Ramos (cell line): Measurements from ENCODE around the gene AKAP12.

Experiments
- in situ Hi-C: fragments of 300-500 bp; cut with MboI; formaldehyde crosslinking; loops from one replicate; pipeline ENCODE4 v1.14.3; 2022; ENCODE audit warnings: low sequenced_read_pairs; ENCODE audit not compliant: unreplicated experiment

Gene AKAP12

DNA sequence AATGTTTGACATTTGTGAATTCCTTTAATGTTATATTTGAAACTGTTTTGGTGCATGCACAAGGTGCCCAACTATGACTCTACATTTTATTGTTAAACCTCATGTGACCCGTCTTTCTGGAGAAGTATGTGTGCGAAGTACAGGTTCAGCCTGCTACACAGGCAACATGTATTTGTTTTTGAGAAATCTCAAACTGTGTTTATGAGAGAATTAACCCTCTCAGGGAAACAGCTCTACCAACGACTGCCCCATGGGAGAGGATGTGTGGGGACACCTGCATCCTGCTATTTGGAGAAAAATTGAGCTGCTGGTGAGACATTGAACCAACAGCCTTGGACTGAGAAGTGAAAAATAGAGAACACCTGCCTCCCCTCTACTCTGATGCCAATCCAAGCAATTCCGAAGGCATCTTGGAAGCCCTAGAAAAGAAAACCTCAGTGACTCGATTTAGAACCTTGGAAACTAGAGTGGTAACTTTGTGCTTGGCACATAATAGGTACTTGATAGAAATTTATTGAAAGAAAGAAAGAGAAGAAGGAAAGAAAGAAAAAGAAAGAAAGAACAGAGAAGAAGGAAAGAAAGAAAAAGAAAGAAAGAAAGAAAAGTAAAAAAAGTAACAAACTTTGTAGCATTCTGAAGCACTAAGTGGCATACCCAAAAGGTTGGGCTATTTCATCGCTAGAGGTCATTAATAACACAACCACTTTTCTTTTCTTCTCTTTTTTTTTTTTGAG lies 2.9 kb upstream of the AKAP12 start:
- in situ Hi-C loops: no loop called here

DNA sequence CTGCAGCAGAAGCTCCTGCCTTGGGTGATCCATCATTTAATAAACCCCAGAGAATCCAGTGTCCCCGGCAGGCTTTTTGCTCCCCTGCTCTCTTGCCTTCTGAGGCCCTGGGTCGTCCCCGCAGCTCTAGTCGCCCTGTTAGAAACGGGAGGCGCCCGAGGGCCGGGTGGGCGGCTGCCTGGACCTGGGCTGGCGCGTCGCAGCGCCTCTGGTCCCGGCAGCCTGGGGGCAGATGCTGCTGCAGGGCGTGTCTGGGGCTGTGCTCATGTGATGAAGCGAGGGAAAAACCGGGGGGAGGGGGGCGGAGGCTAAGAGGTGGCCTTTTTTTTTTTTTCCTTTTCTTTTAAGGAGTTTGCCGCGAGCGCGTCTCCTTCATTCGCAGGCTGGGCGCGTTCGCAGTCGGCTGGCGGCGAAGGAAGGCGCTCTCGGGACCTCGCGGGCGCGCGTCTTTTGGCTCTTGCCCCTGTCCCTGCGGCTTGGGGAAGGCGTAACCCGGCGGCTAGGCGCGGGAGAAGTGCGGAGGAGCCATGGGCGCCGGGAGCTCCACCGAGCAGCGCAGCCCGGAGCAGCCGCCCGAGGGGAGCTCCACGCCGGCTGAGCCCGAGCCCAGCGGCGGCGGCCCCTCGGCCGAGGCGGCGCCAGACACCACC lies 394 bp downstream of the AKAP12 start:
- in situ Hi-C loops: no loop called here

DNA sequence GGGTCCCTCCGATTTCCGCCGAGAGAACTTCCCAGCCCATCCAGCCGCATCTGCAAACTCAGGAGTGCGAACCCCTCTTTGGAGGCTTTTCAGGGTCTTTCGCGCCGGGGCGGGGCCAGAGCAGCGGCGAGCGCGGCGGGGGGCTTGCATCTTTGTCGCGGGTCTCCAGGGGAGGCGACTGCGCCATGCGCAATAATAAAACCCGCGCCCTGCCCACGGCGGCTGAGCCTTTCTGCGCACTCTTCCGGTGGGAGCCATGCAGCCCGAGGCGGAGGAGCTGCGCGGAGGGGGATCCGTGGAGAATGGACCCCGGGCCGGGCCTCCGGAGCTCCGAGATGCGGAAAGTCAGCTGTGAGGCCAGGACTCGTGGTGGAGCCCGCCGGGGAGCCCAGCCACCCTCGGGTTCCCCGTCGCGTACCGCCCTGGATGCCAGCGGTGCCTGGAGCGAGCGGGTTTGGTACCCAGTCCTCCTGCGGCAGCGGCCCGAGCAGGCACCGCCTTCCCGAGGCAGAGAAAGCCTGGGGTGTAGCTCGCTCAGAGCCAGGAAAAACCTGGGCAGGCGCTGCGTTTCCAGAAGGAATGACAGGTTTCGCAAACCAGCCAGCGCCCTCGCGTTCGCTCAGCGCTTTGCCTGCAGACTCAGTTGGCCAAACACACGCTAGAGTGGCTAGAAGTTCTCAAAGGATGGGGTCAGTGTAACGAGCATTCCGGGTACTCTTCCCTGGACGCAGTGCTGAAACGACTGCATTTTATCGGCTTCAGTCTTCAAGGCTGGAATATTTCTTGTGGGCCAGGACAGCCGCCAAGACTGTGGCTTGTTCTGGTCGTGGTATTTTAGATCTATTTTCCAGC lies 1.2 kb downstream of the AKAP12 start:
- in situ Hi-C loops: no loop called here

DNA sequence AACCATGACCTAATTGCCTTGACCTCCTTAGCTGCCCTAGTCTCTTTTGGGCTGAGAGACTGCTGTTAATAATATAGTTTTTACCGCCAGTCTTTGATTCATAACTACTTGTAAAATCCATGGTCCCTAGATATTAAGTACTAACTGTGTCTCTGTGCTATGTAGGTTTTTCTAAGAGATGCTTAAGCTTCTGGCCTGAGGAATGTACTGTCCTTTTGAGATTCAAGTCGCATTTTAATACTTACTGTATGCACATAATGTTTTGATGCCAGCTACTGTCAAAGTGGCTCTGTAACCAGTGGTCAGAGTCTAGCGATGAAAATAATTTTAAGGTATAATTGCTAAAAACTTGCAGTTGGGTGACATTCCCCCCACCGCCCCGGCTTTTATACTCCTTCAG lies 2.1 kb downstream of the AKAP12 start:
- in situ Hi-C loops: no loop called here

DNA sequence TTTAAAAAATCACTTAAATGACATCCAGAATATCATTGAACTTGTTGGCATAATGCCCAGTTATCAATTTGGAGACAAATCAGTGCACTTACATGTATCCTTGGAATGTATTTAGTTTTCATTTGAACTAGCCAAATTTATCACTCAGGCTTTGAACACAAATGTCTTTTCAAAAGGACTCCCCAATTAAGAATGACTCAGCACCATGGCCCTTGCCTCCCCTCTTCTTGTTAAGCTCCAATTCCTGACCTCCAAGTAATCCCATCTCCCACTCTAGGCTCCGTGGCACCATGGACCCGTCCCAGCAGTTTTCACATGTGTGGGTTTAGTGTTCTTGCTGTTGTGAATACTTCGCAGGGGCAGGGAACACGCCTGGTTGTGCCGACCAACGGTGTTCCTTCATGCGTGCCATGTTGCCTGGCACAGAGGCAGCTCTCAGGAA lies 2.7 kb downstream of the AKAP12 start:
- in situ Hi-C loops: no loop called here

DNA sequence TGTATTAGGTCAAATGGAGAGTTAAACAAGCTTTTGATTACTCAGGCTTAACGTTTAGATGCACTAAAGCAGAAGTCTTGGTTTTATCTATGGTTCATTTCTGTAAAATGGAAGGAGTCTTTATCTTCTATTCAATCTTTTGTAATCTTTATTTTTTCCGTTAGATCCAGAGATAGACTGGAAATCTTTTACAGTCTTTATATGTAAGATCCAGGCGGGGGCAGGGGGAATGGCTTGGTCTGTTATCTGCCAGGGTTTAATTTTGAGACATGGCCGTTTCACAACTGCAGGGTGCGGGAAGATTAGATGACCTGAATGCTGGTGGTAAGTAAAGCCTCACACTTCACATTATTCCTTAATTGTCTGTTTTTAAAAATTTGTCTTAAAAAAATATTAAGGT lies 3.7 kb downstream of the AKAP12 start:
- in situ Hi-C loops: no loop called here

DNA sequence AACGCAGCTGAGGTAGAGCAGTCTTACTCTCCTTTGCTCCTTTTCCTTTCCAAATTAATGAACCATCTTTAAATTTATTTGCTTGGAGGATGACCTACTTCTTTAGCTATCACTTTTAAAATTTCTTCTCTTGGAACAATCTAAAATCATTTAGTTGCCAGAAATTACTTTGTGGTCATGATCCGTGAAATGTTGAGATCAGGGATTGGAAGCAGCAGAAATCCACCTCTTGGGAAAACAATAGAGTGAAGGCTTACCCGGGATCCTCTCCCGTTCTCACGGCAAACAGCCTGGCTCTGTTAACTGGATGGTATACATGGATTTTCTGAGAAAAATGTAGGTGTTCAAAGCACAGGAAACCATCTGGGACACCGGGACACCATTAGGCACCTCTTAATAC lies 7.7 kb downstream of the AKAP12 start:
- in situ Hi-C loops: no loop called here

DNA sequence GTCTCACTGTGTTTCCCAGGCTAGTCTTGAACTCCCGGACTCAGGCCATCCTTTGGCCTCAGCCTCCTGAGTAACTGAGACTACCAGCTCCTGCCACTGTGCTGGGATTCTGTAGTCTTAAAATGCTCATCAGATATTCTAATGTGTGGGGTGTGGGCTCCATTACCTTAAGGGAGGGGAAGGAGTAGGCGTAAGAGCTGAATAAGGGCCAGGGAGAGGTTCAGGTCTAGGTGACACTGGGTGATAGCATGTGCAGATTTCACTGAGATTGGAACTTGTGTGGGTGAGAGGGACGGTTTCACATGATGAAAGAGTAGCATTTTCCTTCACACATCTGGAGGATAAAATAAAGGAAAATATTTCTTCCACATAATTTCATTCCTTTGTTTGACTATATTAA lies 8.5 kb downstream of the AKAP12 start:
- in situ Hi-C loops: no loop called here

DNA sequence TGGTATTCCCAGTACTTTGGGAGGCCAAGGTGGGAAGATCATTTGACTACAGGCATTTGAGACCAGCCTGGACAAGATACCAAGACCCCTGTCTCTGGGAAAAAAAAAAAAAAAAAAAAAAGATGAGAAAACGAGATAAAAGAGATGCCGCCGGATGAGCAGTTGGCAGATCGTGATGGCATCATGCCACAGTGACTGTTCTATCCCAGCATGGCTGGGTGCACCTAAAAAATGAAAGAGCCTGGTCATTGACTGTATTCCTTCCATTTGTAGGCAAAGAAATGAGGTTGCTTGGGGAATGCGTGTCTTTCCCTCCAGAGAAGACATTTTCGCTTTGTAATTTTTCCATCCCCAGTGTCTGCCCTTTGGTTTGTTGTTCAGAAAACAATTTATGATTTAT lies 12.9 kb downstream of the AKAP12 start:
- in situ Hi-C loops: no loop called here

DNA sequence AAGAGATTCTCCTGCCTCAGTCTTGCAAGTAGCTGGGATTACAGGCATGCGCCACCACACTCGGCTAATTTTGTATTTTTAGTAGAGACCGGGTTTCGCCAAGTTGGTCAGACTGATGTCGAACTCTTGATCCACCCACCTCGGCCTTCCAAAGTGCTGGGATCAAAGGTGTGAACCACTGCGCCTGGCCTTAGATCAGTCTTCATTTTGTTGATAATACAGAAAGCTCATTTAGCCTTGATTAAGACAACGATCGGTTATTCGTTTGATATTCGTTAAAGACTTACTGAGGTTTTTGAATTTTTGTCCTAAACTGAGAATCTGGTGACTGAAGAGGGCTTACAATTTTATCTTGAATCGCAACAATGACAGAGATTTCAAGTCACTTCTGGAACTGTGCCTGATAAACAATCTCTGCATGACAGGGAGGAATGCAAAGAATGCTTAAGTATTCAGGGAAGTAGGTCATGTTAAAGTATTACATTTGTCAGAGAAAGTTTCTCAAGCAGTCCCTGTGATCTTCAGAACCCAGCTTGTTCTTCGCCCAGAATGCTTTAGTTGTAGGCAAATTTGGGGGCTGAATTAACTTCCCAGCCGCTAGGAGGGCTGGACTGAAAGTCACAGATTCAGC lies 14.8 kb downstream of the AKAP12 start:
- in situ Hi-C loops: no loop called here

DNA sequence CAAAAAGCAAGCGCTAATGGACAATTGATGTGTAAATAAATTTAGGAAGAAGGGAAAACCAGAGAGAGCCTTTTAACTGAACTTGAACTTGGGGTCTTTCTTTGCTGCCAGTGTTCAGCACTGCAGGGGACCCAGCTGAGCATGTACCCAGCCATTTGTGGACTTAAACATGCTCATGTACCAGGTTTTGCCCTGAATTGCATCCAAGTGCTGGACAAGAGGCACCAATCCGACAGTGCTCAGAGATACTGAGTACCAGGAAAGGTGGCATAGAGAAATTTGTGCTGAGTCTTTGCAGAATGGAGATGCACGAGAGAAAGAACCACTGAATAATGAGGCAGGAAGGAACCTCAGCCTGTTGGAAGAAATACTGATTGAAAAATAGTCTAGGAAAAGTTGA lies 16.0 kb downstream of the AKAP12 start:
- in situ Hi-C loops: no loop called here

DNA sequence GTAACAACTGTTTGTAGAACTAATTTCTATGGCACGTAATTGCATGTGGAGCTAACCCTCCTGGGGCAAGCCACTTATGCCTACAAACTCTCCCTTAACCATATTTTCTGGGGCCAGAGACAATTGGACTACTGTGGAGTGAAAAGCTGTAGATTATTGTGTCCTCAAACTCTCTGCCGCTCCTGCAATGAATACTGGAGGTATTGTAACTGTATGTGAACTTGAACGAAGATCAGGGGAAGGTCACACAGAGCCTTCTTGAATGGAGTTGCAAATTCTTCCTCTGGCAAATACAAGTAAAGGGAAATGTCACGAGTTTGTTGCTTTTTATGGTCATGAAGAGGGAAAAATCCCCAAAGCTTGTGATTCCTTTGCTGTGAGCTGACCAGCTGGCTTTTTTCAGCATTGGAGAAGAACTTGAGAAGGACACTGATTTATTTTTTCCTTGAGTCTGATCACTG lies 18.2 kb downstream of the AKAP12 start:
- in situ Hi-C loops: no loop called here

DNA sequence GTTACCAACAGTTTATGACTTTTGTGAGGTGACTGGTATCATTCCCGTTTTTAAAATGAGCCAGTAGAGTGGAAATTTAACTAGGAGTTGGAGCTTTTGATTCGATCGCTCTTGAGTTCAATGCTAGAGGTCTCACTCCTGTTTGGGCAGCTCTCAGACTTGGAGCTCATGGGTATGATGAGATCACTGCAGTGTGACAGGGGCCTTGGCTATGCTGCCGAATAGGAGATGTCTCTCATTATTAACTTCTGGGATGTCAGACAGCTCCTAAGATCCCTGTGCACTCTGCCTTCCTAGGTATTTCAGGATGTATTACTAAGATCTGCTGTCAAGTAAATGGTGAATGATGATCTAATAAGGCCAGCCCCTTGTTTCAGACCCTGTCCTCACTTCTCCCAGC lies 20.4 kb downstream of the AKAP12 start:
- in situ Hi-C loops: no loop called here

DNA sequence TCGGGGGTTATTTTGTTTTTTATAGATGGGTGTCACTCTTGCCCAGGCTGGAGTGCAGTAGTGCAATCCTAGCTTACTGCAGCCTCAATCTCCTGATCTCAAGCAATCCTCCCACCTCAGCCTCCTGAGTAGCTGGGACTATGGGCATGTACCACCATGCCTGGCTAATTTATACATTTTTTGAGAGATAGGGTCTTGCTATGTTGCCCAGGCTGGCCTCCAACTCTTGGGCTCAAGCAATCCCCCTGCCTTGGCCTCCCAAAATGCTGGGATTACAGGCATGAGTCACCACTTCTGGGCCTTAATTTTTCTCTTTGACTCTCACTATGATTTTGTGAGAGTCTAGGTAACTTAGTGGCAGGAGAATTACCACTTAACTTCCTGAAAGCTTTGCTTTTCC lies 23.3 kb downstream of the AKAP12 start:
- in situ Hi-C loops: no loop called here

DNA sequence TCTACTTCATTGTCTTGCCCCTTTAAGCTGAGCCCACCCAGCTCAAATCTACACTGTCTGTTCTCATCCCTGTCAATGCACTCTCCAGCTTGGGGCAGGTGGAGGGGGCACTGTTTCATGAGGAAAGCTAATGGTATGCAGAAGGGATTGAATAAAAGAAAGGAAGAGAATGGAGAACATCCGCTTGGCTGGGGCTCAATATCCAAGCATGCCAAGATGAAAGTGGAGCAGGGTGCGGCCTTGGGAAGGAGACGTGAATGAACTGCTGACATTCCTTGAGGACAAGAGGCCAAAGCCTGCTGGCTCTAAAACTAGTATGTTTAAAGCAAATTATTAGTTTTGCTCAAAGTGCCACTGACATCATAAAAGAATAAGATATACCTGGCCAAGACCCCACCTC lies 24.2 kb downstream of the AKAP12 start:
- in situ Hi-C loops: no loop called here

DNA sequence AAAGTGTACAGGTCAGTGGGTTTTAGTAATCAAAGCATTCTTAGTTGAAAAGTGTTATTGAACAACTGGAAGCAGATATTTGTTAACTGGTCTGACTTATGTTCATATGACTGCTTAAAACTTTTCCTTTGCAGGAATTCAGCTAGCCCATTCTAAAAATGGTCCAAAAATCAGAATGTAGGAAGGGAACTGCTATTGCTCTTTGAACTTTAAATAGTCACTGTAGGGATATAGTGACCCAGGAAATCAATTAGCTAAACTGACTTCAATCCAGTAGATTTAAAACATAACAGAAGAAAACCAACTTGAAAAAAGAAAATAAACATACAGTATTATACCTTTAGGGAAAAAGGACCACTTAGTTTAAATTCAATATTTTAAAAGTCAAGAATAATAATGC lies 25.5 kb downstream of the AKAP12 start:
- in situ Hi-C loops: no loop called here

DNA sequence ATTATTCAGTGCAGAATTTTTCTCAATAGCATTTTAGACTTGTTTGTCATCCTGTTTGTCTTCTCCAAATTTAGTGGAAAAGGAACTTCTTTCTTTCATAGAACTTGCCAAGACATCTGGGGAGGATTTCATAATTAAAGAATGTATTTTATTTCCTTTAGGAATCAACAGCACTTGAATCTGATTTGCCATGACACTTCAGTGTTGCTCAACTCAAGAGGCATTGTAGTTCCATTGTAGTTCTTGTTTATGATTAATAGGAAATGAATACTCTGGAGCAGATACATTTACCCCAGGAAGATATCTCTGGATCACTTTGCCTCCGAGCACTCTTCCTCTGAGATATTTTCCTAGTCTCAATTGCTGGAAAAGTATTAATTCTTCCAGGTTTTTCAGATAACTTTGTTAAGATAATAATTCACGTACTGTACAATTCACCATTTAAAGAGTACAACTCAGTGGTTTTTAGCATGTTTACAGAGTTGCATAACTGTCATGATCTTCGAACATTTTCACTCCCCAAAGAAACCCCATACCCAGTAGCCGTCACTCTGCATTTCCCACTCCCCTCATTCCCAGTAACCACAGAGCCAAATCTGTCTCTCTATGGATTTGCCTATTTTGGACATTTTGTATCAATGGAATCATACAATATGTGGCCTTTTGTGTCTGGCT lies 29.7 kb downstream of the AKAP12 start:
- in situ Hi-C loops: no loop called here

DNA sequence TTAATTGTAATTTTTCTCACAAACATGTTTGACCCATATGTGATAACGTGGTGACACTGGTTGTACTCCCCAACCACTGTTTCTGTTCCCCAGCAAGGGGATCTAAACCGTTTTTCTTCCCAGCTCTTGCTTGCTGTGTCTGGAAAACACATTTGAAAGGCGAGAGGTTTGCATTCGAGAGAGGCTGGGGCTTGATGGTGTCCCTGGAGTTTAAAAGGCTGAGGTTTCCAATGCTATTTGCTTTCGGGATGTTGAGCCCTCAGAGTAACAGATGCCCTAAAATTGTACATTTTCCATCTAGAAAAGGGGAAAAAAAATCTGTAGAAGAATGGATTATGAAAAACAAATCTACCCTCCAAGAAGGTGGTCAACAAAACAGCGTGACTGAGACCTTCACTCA lies 35.4 kb downstream of the AKAP12 start:
- in situ Hi-C loops: no loop called here

DNA sequence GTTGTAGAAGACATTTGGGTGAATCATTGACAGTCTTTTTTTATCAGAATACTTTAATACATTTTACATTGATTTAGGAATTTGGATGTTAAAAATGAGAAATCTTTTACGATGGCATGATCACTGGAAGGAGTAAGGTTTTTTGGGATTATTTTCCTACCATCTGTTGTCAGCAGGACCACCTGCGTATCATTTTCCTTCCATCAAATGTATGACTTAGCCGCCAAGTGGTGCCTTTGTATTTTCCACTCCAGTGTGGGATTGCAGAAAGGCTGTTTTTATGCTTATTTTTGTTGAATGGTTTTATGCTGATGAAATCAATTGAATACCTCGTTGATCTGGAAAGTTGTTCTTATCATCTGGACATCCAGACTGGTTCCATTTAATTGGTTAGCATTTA lies 35.8 kb downstream of the AKAP12 start:
- in situ Hi-C loops: no loop called here

DNA sequence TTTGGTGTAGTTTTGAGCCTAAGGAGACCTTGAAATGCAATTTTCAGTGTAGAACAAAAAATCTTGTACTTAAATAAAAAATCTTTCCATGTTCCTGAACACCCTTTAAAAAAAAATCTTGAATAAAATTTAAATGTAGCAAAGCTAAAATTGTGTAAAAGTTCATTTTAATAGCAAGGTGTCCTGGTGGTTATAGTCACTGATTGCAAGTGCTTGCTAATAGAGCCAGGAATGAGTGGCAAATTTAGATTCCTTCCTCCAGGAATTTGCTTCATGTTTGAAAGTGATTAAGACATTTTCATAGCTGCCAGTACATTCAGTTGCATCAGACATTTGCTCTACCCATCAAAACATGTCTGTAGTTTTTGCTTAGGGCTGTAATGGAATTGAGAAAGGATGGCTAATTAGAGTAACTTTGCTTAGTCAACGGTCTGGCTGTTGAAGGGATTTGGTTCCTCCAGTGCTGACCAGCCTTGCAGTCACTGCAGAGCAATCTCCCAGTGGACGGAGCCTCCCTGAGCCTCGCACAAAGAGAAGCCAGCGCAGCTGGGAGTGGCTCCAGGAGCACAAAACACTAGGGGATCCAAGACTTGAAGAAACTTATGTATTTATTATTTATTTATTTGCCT lies 36.5 kb downstream of the AKAP12 start:
- in situ Hi-C loops: no loop called here
